Activated T-cell treated with anti-CD3 and anti-CD28 coated beads for 48 hours (primary cell): Measurements from ENCODE around the gene MAMSTR.
A peak's percentile ranks its signal among the peaks of the same experiment; 100 is the strongest.

Source experiments
- DNase-seq: peaks from one replicate; pipeline ENCODE4 v3.0.0-alpha.2; 2020; ENCODE audit warnings: low read depth

MAMSTR gene

GRCh38 chr19:48746110-48746509 is 26.6 kb upstream of the MAMSTR start:
- no peak for DNase-seq

- DNase-seq = no peak
Measured at GRCh38 chr19:48745208-48745995, 25.9 kb upstream of the MAMSTR start.

GRCh38 chr19:48742096-48742495 is 22.6 kb upstream of the MAMSTR start:
- DNase-seq = no peak

DNA sequence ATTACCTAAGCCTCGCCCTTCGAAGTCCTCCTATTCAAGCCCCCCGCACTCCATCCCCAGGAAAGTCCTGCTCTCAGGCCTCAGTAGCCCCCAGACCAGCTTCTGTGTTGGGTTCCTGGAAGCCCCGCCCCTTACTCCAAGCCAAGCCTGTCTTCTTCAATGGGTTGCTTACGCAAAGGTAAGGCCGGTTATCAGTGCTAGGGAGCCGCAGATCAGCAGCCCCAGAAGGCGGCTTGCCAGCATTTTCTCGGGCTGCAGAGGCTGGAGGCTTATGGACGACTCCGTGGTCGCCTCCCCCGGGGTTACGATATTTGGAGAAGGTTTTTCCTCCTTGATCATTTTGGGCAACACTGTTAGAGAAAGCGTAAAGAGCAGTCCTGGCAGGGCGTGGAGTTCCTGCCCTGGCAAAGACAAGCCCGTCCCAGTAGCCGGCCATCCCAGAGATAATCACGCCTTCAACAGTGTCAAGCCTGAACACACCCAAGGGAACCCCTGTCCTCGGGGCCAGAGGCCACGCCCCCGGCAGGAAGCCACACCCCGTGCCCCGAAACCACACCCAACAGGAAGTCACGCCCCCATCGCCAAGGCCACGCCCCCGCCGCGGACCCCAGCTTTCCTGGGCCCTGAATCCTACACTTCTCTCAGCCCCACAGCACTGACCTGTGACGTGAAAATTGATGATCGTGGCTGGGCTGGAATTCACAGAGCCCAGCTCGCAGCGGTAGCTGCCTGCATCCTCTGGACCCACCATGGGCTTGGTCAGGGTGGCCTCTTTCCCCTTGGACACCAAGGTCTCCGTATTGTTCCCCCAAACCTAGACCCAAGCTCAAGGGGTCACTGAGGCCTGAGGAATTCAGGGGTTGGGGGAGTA is 21.8 kb upstream of the MAMSTR start:
- DNase-seq = no peak

DNA sequence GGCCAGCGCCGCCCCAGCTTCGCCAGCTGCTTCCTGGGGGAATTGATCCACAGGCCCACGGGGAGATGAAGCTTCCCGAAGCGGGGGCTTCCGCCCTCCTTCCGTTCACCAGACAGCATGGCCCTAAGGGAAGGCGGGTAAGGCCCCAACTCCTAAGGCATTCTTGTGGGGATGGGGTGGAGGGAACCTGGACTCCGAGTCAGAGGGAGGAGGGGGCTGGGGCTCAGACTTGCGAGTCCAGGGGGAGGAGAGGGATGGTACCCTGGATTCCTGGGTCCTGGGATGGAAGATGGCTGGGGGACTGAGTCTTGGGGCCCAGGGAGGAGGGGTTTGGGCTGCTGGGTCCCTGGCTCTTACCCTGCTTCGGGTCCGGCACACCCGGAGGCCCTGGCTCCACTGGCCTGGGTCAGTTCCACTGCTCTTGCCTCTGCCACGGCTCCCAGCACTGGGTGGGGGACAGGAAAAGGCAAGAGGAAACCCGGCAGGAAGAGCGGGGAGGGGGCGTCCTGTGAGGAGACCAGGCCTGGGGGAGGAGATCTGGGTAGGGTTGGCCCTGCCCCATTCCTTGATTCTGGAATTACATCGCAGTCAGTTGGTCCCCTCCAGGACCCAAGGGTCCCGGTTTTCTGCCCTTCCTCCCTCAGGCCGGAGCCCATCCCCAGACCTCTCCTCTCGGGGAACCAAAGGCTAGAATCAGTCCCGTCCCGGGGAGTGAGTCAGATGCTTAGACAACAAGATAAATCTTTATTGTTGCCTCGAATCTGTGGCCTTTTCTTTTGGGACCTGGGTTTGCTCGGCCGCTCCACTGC is 20.8 kb upstream of the MAMSTR start, which contains the start of gene RASIP1:
RASIP1 (minus strand) TSS at position 447 of the 809 bp plus-strand sequence; CDS start at position 119, 328 bp downstream.
- DNase-seq = no peak

DNA sequence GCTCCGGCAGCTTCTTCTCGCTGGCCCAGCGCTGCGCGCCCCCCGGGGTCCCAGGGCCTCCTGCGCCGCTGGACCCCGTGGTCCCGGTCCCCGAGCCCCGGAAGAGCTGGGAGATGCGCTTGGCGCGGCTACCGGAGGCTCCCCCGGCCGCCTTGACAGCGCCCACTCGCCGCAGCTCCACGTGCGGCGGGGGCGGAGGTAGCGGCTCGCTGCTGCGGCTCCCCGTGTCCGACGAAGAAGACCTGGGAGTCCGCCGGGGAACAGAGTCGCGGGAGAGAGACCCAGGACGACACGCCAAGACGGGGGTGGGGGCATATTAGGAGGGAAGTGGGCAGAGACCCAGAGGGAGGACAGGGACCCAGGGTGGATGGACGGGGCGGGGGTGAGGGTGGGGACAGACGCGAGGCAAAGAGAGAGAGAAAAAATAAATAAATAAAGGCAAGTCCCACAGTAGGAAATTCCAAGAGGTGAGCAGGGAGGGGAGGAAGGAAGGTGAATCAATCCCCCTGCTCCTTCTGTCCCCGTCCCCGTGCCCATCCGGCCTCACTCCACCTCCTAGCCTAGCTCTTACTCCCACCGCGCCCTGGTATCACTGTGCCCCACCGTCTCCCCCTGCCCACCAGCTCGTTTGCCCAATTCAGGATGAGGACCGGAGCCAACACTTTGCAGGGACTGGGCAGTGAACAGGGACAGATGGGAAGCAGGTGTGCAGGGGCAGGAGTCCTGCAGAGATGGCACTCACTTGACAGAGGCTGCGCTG is 20.1 kb upstream of the MAMSTR start:
- no peak for DNase-seq

- peak; percentile 95 for DNase-seq
Measured at GRCh38 chr19:48738557-48739403, 19.3 kb upstream of the MAMSTR start.

- DNase-seq = no peak
Measured at GRCh38 chr19:48737360-48737998, 18.0 kb upstream of the MAMSTR start.

DNA sequence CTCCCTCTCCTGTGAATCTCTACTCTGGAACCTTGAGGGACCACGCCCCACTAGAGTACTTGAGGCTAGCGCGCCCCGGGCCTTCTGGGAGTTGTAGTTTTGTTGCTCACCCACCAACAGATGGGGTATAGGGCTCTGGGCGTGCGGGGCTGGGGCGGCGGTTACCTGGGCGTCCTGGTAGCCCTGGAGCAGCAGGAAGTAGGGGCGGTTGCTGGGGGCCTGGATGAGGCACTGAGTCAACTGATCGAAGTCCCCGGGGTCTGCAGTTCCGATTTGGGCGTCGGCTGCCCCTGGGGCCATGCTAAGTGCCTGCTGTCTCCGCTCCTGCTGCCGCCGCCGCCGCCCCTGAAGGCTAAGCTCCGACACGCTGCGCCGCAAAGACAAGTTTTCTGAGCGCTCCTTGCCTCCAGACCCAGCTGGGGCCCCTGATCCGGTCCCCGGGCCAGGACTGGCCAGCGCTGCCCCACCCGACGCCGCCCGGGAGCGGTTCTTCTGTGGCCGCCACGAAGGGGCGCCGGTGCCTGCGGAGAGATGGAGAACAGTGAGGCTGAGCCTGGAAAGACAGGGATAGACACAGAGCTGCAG is 15.6 kb upstream of the MAMSTR start:
- DNase-seq = no peak

DNA sequence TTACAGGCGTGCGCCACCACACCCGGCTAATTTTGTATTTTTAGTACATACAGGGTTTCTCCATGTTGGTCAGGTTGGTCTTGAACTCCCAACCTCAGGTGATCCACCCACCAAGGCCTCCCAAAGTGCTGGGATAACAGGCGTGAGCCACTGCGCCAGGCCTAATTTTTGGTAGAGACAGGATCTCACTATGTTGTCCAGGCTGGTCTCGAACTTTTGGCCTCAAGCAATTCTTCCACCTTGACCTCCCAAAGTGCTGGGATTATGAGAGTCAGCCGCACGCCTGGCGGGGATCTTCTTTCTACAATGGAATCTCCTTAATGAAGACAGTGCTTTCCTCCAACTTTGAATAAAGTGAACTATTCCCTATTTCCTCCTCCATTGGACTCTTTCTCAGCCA is 15.1 kb upstream of the MAMSTR start:
- DNase-seq = no peak

DNA sequence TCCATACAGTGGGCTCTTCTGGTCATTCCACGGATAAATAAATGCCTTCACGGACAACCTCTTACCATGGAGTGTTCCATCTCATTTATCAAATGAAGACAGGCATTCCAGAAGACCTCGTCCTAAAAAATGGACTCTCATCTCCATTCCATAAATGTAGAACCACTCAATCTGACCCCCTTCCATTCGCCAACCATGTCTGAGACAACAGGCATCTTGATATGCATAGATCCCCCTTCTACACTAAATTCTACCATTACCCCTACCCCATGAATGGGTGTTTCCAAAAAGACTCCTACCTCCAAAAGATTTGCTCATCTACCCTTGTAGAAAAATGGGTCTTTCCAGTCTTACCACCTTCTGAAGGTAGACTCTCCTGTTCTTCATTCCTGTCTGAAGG is 11.9 kb upstream of the MAMSTR start:
- DNase-seq = no peak

DNA sequence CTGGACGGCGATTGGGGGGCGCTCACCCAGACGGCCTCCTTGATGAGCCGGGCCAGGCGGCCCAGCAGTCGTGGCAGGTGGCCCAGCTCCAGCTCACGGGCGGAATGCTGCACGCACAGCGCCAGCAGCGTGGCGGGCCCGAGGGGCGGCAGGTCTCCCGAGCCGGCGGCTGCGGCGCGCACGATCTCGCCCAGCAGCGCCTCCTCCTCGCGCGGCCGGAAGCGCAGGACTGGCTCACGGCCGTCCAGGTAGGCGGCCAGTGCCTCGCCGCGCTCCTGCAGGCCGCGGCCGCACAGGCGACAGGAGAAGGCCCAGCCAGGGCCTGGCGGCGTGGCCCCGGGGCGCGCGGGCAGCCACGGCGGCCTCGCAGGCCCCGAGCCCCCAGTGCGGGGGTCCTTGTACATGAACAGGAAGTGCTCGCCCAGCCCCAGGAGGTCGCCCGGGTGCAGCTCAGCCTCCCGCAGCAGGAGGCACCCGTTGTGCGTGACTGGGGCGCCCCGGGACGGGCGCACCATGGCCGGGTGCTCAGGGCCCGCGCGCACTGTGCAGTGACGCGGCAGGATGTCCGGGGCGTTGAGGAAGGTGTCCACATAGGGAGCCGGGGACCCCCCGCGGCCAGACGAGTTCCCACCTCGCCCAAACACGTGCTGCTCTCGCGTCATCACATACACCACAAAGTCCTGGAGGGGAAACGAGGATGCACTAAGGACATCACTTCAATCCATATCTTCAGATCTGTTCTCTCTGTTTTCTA is 9.6 kb upstream of the MAMSTR start:
- DNase-seq = no peak

DNA sequence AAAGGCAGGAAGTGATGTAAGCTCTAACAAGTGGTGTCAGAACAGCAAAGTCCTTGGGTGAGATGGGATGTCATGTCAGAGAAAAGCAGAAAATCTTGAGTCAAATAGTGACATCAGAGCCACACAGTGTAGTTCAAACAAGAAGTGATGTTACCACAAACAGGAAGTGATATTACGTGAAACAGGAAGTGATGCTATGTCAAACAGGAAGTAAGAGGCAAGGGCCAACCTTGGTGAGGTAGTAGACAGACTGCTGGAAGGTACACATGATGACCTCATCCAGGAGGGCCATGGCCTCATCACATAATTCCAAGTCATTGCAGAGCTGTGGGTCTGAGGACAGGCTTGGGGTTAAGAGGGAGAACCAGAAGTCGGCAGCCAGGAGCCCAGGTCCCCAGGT is 7.0 kb upstream of the MAMSTR start:
- DNase-seq = no peak

- DNase-seq = no peak
Measured at GRCh38 chr19:48724796-48725753, 5.5 kb upstream of the MAMSTR start.

GRCh38 chr19:48722196-48722708 is 2.7 kb upstream of the MAMSTR start:
- DNase-seq = no peak

DNA sequence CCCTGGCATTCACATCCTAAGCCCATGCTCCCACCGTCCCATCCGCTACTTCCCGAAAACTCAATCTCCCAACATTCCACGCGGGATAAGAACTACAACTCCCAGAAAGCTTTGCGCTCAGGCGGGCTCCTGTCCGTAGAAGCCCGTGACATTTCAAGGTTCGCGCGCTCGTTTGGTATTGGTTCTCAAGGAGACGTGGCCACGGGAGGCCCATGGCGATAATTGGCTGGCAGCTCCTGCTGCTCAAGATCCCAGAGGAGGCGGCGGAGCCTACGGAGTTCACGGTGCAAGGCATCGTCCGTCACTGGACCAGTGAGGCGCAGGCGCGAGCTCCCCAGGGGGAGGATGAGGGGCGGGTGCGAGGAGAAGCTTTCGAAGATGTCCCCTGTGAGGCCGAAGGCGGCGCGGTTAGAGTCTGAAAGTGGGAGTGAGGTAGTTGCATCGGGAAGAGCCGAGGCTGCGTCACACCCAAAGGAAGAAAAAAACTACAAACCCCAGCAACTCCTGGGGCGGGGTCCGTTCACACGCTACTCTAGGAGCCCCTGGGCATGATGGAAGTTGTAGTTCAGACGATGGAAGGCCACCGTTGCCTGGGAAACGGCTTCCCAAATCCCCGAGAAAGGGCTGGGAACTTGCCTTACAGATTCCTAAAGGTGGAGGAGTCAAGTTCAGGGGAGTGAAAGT is 1.2 kb upstream of the MAMSTR start:
- peak; percentile 88 for DNase-seq

DNA sequence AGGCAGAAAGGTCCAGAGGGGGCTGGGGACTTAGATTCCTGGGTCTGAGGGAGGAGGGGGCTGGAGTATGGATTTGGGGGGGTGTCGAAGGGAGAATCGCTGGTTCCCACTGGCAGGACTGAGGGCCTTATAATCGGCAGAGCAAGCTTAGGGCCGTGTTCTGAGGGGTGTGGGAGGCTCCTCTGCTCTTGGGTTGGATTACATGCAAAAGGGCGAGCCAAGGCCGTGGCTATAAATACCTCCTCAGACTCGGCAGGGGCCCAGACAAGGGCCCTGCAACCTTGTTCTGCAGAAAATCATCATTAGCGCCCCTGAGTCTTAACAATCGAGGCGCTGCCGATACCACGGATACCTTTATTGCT is 707 bp upstream of the MAMSTR start:
- DNase-seq = no peak
